ENCODE measurements around the gene ROBO1. TPM values are rescaled to one million over a fixed set of nuclear protein-coding genes. Genes with fewer than 3 reads are reported as not detected.

ROBO1 gene
- polyA plus RNA-seq, 1 donor (not counting 4 experiments of a cell fraction or from before 2014, with no cell fraction given): 27.1 TPM

DNA sequence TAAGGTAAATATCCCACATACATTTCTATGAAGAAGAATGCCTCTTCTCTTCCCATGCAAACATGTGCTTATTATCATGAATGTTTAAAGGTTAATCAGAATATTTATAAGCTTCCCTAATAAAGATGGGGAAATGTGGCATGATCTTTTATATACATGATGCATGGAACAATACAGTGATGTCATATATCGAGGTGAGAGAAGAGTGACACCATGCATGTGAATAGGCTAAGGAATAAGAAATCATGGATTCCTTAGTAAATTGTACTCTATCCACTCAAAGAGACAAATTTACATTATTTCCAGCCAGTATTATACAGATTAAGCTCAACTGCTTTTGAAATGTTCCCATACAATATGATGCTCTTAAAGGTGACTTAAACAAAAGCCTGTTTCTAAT, 1035.3 kb downstream of the ROBO1 start:
- H3K79me2 ChIP-seq (ENCODE audit: control insufficient read depth, insufficient read depth, low read length): no peaks in the 10 kb centered on the region
- dilution Hi-C loops (cut with MboI; ENCODE audit: extremely low pct_ligation_motif_present, low sequenced_read_pairs): no loop called here
- TF ChIP-seq CTCF (optimal IDR thresholded peaks at IDR 0.05 in 1 of 3, IDR thresholded peaks at IDR 0.05 in 1 of 3, conservative IDR thresholded peaks at IDR 0.05 in 1 of 3; ENCODE audit: extremely low read depth in 1 of 3, insufficient read depth in 2 of 3, low read length in 3 of 3) (no peak), EZH2 (IDR thresholded peaks at IDR 0.05; ENCODE audit: low read length) (no peak)
- peaks cover 6% of the 10 kb centered on the region for H3K4me1 ChIP-seq (ENCODE audit: control insufficient read depth, extremely low read depth, insufficient read depth, low read length)
- no peak overlapping the region for H2AFZ ChIP-seq (ENCODE audit: control insufficient read depth, low read length)
- no peaks in the 10 kb centered on the region for H3K9me1 ChIP-seq (ENCODE audit: control insufficient read depth, extremely low read depth, insufficient read depth, low read length)
- DNase-seq (ENCODE audit: low read depth, low spot score) (no peak), FAIRE-seq (no peak)
- no peak overlapping the region for H3K4me3 ChIP-seq (ENCODE audit: control insufficient read depth in 2 of 3, extremely low read depth in 1 of 3, insufficient read depth in 2 of 3, low read depth in 1 of 3, low read length in 3 of 3)
- H3K9me3 ChIP-seq (ENCODE audit: control insufficient read depth, low read depth, low read length): no peaks in the 10 kb centered on the region
- H3K36me3 ChIP-seq (ENCODE audit: control insufficient read depth in 2 of 2, extremely low read depth in 1 of 2, insufficient read depth in 2 of 2, low read length in 2 of 2): no peaks in the 10 kb centered on the region
- H3K27me3 ChIP-seq (ENCODE audit: control insufficient read depth, extremely low read depth, insufficient read depth, low read length): no peaks in the 10 kb centered on the region
- H3K27ac ChIP-seq (ENCODE audit: control insufficient read depth, insufficient read depth, low read length): no peak overlapping the region
- no peaks in the 10 kb centered on the region for H4K20me1 ChIP-seq (ENCODE audit: control insufficient read depth, extremely low read depth, insufficient read depth, low read length)
- no peak overlapping the region for H3K4me2 ChIP-seq (ENCODE audit: control insufficient read depth, extremely low read depth, insufficient read depth, low read depth, low read length)
- no peak overlapping the region for H3K9ac ChIP-seq (ENCODE audit: control insufficient read depth, extremely low read depth, insufficient read depth, low read length)

GRCh38 chr3:78729946-78730345, 1037.9 kb downstream of the ROBO1 start:
- no peak for FAIRE-seq
- TF ChIP-seq CTCF (optimal IDR thresholded peaks at IDR 0.05 in 1 of 3, IDR thresholded peaks at IDR 0.05 in 1 of 3, conservative IDR thresholded peaks at IDR 0.05 in 1 of 3; ENCODE audit: extremely low read depth in 1 of 3, insufficient read depth in 2 of 3, low read length in 3 of 3): no peak
- dilution Hi-C loops (cut with MboI; ENCODE audit: extremely low pct_ligation_motif_present, low sequenced_read_pairs): no loop called here

More at GRCh38 chr3:78729946-78730345, 1037.9 kb downstream of the ROBO1 start:
- no peaks in the 10 kb centered on the region for H4K20me1 ChIP-seq (ENCODE audit: control insufficient read depth, extremely low read depth, insufficient read depth, low read length)
- no peak for DNase-seq (ENCODE audit: low read depth, low spot score)
- no peaks in the 10 kb centered on the region for H3K27me3 ChIP-seq (ENCODE audit: control insufficient read depth, extremely low read depth, insufficient read depth, low read length)
- no peak overlapping the region for H3K4me3 ChIP-seq (ENCODE audit: control insufficient read depth in 2 of 3, extremely low read depth in 1 of 3, insufficient read depth in 2 of 3, low read depth in 1 of 3, low read length in 3 of 3)
- H3K36me3 ChIP-seq (ENCODE audit: control insufficient read depth in 2 of 2, extremely low read depth in 1 of 2, insufficient read depth in 2 of 2, low read length in 2 of 2): no peaks in the 10 kb centered on the region
- no peak overlapping the region for H3K4me2 ChIP-seq (ENCODE audit: control insufficient read depth, extremely low read depth, insufficient read depth, low read depth, low read length)
- H3K27ac ChIP-seq (ENCODE audit: control insufficient read depth, insufficient read depth, low read length): no peak overlapping the region
- H2AFZ ChIP-seq (ENCODE audit: control insufficient read depth, low read length): no peak overlapping the region
- H3K9ac ChIP-seq (ENCODE audit: control insufficient read depth, extremely low read depth, insufficient read depth, low read length): no peak overlapping the region
- peaks cover 3% of the 10 kb centered on the region for H3K4me1 ChIP-seq (ENCODE audit: control insufficient read depth, extremely low read depth, insufficient read depth, low read length)
- H3K9me1 ChIP-seq (ENCODE audit: control insufficient read depth, extremely low read depth, insufficient read depth, low read length): no peaks in the 10 kb centered on the region
- H3K79me2 ChIP-seq (ENCODE audit: control insufficient read depth, insufficient read depth, low read length): no peaks in the 10 kb centered on the region
- H3K9me3 ChIP-seq (ENCODE audit: control insufficient read depth, low read depth, low read length): no peaks in the 10 kb centered on the region
